Measurements from ENCODE around the gene JSRP1.

Gene JSRP1

GRCh38 chr19:2288818-2289713 lies 32.8 kb upstream of the JSRP1 start:
- in situ Hi-C loops (cut with HindIII; ENCODE audit: low pct_ligation_motif_present, low sequenced_read_pairs) = no loop called here
- Histone ChIP-seq H3K36me3 (replicated peaks) (no peaks in the 10 kb centered on the region), H3K4me3 (ENCODE audit: low read depth, low read length) (no peak overlapping the region), H3K27me3 (replicated peaks) (peaks cover 46% of the 10 kb centered on the region), H3K27ac (no peak overlapping the region)
- TF ChIP-seq, protein P1, sequence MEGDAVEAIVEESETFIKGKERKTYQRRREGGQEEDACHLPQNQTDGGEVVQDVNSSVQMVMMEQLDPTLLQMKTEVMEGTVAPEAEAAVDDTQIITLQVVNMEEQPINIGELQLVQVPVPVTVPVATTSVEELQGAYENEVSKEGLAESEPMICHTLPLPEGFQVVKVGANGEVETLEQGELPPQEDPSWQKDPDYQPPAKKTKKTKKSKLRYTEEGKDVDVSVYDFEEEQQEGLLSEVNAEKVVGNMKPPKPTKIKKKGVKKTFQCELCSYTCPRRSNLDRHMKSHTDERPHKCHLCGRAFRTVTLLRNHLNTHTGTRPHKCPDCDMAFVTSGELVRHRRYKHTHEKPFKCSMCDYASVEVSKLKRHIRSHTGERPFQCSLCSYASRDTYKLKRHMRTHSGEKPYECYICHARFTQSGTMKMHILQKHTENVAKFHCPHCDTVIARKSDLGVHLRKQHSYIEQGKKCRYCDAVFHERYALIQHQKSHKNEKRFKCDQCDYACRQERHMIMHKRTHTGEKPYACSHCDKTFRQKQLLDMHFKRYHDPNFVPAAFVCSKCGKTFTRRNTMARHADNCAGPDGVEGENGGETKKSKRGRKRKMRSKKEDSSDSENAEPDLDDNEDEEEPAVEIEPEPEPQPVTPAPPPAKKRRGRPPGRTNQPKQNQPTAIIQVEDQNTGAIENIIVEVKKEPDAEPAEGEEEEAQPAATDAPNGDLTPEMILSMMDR (IDR thresholded peaks at IDR 0.05; ENCODE audit: low read depth, low read length, missing control alignments) = no peak
- DNase-seq = no peak

DNA sequence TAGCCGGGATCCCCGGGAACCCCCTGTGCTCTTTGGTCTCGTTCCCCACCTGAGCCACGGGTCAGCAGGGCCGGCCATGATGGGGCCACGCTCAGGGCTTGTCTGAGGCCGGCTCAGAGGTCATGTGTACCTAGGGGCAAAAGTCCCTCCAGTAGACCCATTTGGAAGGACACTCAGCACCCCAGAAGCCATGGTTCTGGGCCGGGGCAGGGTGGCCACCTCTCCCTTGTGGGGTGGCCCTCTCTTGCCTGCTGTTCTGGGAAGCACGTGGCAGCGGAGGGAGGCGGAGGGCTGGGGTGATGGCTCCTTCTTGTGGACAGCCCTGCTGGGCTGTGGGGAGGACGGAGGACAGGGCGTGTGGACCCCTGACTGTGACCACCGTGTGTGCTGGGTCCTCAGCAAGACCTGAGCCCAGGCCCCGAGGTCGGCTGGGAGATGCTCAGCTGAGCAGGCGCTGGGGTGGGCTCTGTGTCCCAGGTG lies 32.2 kb upstream of the JSRP1 start:
- in situ Hi-C loops (cut with HindIII; ENCODE audit: low pct_ligation_motif_present, low sequenced_read_pairs) = no loop called here
- Histone ChIP-seq H3K27me3 (replicated peaks) (peaks cover 42% of the 10 kb centered on the region), H3K4me3 (ENCODE audit: low read depth, low read length) (no peak overlapping the region), H3K36me3 (replicated peaks) (no peaks in the 10 kb centered on the region), H3K27ac (no peak overlapping the region)
- DNase-seq = no peak
- TF ChIP-seq, protein P1 (IDR thresholded peaks at IDR 0.05; ENCODE audit: low read depth, low read length, missing control alignments) = no peak

GRCh38 chr19:2287585-2288337 lies 31.5 kb upstream of the JSRP1 start:
- Histone ChIP-seq H3K4me3 (ENCODE audit: low read depth, low read length) (no peak overlapping the region), H3K27me3 (replicated peaks) (peaks cover 39% of the 10 kb centered on the region), H3K27ac (no peak overlapping the region), H3K36me3 (replicated peaks) (no peaks in the 10 kb centered on the region)
- in situ Hi-C loops (cut with HindIII; ENCODE audit: low pct_ligation_motif_present, low sequenced_read_pairs) = no loop called here
- DNase-seq = no peak
- TF ChIP-seq, protein P1 (IDR thresholded peaks at IDR 0.05; ENCODE audit: low read depth, low read length, missing control alignments) = no peak

GRCh38 chr19:2286402-2287140 lies 30.4 kb upstream of the JSRP1 start:
- Histone ChIP-seq H3K27me3 (replicated peaks) (peaks cover 34% of the 10 kb centered on the region), H3K36me3 (replicated peaks) (no peaks in the 10 kb centered on the region), H3K4me3 (ENCODE audit: low read depth, low read length) (no peak overlapping the region), H3K27ac (no peak overlapping the region)
- in situ Hi-C loops (cut with HindIII; ENCODE audit: low pct_ligation_motif_present, low sequenced_read_pairs) = no loop called here
- DNase-seq = no peak
- TF ChIP-seq, protein P1 (IDR thresholded peaks at IDR 0.05; ENCODE audit: low read depth, low read length, missing control alignments) = no peak

DNA sequence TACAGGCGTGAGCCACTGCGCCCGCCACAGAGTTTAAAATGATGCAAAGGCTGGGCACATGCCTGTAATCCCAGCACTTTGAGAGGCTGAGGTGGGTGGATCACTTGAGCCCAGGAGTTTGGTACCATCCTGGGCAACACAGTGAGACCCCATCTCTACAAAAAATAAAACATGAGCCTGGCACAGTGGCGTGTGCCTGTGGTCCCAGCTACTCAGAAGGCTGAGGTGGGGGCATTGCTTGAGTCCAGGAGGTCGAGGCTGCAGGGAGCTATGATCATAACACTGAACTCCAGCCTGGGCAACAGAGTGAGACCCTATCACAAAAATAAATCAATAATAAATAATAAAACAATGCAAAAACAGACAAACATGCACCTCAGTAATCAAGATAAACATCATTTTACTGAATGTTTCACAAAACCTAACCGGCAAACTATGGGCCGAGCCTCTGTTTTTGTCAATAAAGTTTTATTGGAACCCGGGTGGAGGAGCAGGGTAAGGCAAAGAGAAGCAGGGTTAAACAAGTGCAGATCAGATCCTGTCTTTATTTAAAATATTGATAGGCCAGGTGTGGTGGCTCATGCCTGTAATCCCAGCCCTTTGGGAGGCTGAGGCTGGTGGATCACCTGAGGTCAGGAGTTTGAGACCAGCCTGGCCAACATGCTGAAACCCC lies 27.8 kb upstream of the JSRP1 start:
- TF ChIP-seq, protein P1 (IDR thresholded peaks at IDR 0.05; ENCODE audit: low read depth, low read length, missing control alignments) = no peak
- Histone ChIP-seq H3K27me3 (replicated peaks) (peaks cover 9% of the 10 kb centered on the region), H3K36me3 (replicated peaks) (no peaks in the 10 kb centered on the region), H3K27ac (no peak overlapping the region), H3K4me3 (ENCODE audit: low read depth, low read length) (no peak overlapping the region)
- in situ Hi-C loops (cut with HindIII; ENCODE audit: low pct_ligation_motif_present, low sequenced_read_pairs) = no loop called here
- DNase-seq = no peak
